Esophagus mucosa (tissue), 1 donor: ENCODE measurements around the gene AFF1. TPM values are rescaled to one million over a fixed set of nuclear protein-coding genes. Genes with fewer than 3 reads are reported as not detected.
"Not testable (repeated sequence)": the region's sequence is repeated elsewhere in the genome, so short reads cannot be mapped to it uniquely, and the experiment has no call there.

ENCODE experiments used
- ATAC-seq: fragments of 200-7000 bp; cut with Tn5 transposase; one replicate; pipeline ENCODE4 v1.9.1; 2020
- total RNA-seq: library from RNA; stranded (reverse); gene quantifications from one replicate; pipeline ENCODE4 v1.2.4, GENCODE V29; 2023
- donor health status: DM: yes; HTN: yes; CAD: no.

AFF1 gene
- total RNA-seq, 1 donor from 2014 or later: 39.8 TPM

GRCh38 chr4:87121341-87122065 lies 186.7 kb downstream of the AFF1 start:
- peak; percentile 91 for ATAC-seq

- ATAC-seq: peak; percentile 53
These were observed 187.4 kb downstream of the AFF1 start for GRCh38 chr4:87122252-87122651.

- ATAC-seq: no peak
These were observed 191.2 kb downstream of the AFF1 start for GRCh38 chr4:87126056-87126455.

GRCh38 chr4:87128006-87128705 lies 193.3 kb downstream of the AFF1 start:
- ATAC-seq: no peak

GRCh38 chr4:87129681-87130080 lies 194.9 kb downstream of the AFF1 start:
- ATAC-seq: no peak

GRCh38 chr4:87130985-87131703 lies 196.3 kb downstream of the AFF1 start:
- ATAC-seq: peak; percentile 41

GRCh38 chr4:87132035-87132434 lies 197.2 kb downstream of the AFF1 start:
- no peak for ATAC-seq

GRCh38 chr4:87133183-87133582 lies 198.4 kb downstream of the AFF1 start:
- ATAC-seq: no peak

- no peak for ATAC-seq
These were observed 199.3 kb downstream of the AFF1 start for GRCh38 chr4:87134122-87134521.

GRCh38 chr4:87141428-87141827 lies 206.6 kb downstream of the AFF1 start:
- no peak for ATAC-seq

GRCh38 chr4:87144356-87144755 lies 209.5 kb downstream of the AFF1 start:
- ATAC-seq: no peak

- not testable (repeated sequence) for ATAC-seq
These were observed 211.1 kb downstream of the AFF1 start for GRCh38 chr4:87145934-87146333.

GRCh38 chr4:87147116-87147515 lies 212.3 kb downstream of the AFF1 start:
- ATAC-seq: no peak

GRCh38 chr4:87150498-87151261 lies 215.9 kb downstream of the AFF1 start:
- ATAC-seq: peak; percentile 85

GRCh38 chr4:87151730-87152129 lies 216.9 kb downstream of the AFF1 start:
- no peak for ATAC-seq

GRCh38 chr4:87152310-87153041 lies 217.7 kb downstream of the AFF1 start:
- ATAC-seq: no peak

- ATAC-seq: no peak
These were observed 218.5 kb downstream of the AFF1 start for GRCh38 chr4:87153078-87153870.

- no peak for ATAC-seq
These were observed 231.1 kb downstream of the AFF1 start for GRCh38 chr4:87165892-87166291.

- ATAC-seq: no peak
These were observed 231.6 kb downstream of the AFF1 start for GRCh38 chr4:87166296-87166854.

- ATAC-seq: no peak
These were observed 237.1 kb downstream of the AFF1 start for GRCh38 chr4:87171944-87172343.

- ATAC-seq: no peak
These were observed 239.9 kb downstream of the AFF1 start for GRCh38 chr4:87174672-87175071.
